IPS-NIHi7 (cell line): Measurements from ENCODE around the gene PPP1R12B.
"Not testable (repeated sequence)": the region's sequence is repeated elsewhere in the genome, so short reads cannot be mapped to it uniquely, and the experiment has no call there.

Experiments used
- DNase-seq: peaks from one replicate; pipeline ENCODE4 v3.0.0; 2012; ENCODE audit warnings: mixed read lengths; ENCODE audit errors: extremely low spot score

PPP1R12B gene

GRCh38 chr1:202531812-202532616, 183.5 kb downstream of the PPP1R12B start:
- not testable (repeated sequence) for DNase-seq

GRCh38 chr1:202539166-202539574, 190.7 kb downstream of the PPP1R12B start:
- DNase-seq, result peak; percentile 10

- DNase-seq, result not testable (repeated sequence)
Observed at GRCh38 chr1:202539583-202539982, 191.1 kb downstream of the PPP1R12B start.

- no peak for DNase-seq
Observed at GRCh38 chr1:202540014-202540413, 191.5 kb downstream of the PPP1R12B start.

- no peak for DNase-seq
Observed at GRCh38 chr1:202540448-202540847, 191.9 kb downstream of the PPP1R12B start.

GRCh38 chr1:202540858-202541257, 192.4 kb downstream of the PPP1R12B start:
- not testable (repeated sequence) for DNase-seq

GRCh38 chr1:202542415-202542814, 193.9 kb downstream of the PPP1R12B start:
- DNase-seq, result not testable (repeated sequence)

GRCh38 chr1:202543537-202543936, 195.0 kb downstream of the PPP1R12B start:
- DNase-seq, result not testable (repeated sequence)

GRCh38 chr1:202544766-202545449, 196.4 kb downstream of the PPP1R12B start:
- not testable (repeated sequence) for DNase-seq

- not testable (repeated sequence) for DNase-seq
Observed at GRCh38 chr1:202545647-202546303, 197.3 kb downstream of the PPP1R12B start.

GRCh38 chr1:202546377-202546776, 197.9 kb downstream of the PPP1R12B start:
- not testable (repeated sequence) for DNase-seq

- not testable (repeated sequence) for DNase-seq
Observed at GRCh38 chr1:202546796-202547195, 198.3 kb downstream of the PPP1R12B start.

GRCh38 chr1:202547215-202547614, 198.7 kb downstream of the PPP1R12B start:
- no peak for DNase-seq

- DNase-seq, result not testable (repeated sequence)
Observed at GRCh38 chr1:202550088-202550487, 201.6 kb downstream of the PPP1R12B start.

GRCh38 chr1:202551683-202552082, 203.2 kb downstream of the PPP1R12B start:
- DNase-seq, result no peak

- DNase-seq, result not testable (repeated sequence)
Observed at GRCh38 chr1:202552615-202553014, 204.1 kb downstream of the PPP1R12B start.

GRCh38 chr1:202553078-202553477, 204.6 kb downstream of the PPP1R12B start:
- not testable (repeated sequence) for DNase-seq

GRCh38 chr1:202553560-202554038, 205.1 kb downstream of the PPP1R12B start:
- no peak for DNase-seq

- not testable (repeated sequence) for DNase-seq
Observed at GRCh38 chr1:202554619-202555018, 206.1 kb downstream of the PPP1R12B start.

- not testable (repeated sequence) for DNase-seq
Observed at GRCh38 chr1:202556037-202556436, 207.5 kb downstream of the PPP1R12B start.

- not testable (repeated sequence) for DNase-seq
Observed at GRCh38 chr1:202557662-202558061, 209.2 kb downstream of the PPP1R12B start.

GRCh38 chr1:202561240-202561639, 212.7 kb downstream of the PPP1R12B start:
- DNase-seq, result no peak
